Stimulated activated CD4-positive, alpha-beta T cell treated with anti-CD3 and anti-CD28 coated beads, Interleukin-2, amount 100 ng/mL, for 24 hours (primary cell): ENCODE measurements around the gene DKK3.

ENCODE experiments used
- DNase-seq, 2 donors: peaks; one replicate each; pipeline ENCODE4 v3.0.0-alpha.2; 2020

DKK3 gene

DNA sequence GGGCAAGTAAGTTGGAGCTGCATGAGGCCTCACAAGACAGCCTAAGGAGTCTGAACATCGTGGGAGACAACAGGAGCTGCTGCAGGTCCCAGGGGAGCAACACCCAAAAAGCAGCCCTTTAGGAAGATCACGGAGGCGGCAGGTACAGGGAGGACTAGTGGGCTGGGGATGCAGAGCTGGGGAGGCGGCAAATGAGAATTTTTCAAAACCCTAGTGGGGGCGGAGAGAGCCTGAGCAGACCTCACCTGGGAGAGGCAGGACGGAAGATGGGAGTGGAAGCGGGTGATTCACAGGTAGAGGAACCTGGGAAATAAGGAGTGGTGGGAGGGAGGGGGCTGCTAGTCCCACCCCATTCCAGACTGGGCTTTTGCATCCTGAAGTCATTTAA is 42.1 kb downstream of the DKK3 start:
- DNase-seq = no peak

DNA sequence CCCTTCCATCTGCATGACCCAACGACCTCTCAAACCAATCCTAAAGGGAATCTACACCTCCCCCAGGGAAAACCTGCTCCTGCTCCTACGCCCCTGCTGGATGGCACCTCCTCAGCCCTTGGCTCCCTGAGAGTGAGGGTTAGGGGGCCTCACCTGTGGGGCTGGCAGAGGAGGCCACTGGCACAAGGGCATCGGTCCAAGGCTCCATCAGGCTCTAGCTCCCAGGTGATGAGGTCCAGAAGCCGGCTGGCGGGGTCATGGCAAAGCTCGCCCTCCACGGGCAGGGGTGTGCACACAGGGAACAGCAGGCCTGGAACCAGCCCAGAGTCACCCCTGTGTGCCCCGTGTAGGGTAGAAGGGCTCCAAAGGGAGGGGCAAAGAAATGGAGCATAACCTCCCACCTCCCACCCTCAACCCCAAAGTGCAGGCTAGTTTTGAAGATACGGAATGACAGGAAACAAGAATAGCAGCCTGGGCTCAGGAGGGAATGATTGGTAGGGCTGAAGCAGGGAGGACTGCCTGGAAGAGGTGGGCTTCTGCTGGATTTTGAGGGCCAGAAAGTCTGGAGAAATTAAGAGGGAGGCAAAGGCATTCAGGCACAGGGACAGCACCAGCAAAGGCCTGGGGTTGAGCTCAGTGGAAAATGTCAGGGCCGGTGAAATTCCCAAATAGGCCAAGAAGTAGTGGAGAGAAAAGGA is 42.6 kb downstream of the DKK3 start:
- DNase-seq = no peak

DNA sequence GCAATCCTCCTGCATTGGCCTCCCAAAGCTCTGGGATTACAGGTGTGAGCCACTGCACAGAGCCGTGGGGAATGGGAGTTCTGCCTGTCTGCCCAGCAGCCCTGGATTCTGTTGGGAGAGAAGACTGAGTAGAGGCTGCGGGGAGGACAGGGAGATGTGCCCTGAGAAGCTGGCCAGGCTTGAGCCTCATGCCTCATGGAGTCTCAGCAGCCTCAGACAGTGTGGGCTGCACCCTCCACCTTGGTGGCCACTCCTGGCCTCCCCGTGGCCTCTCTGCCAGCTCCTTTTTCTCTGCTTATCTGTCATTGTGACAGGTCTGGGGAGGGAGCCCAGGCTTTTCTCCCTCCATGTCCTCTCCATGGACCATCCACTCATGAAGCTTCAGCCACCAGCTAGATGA is 43.2 kb downstream of the DKK3 start:
- DNase-seq = no peak

DNA sequence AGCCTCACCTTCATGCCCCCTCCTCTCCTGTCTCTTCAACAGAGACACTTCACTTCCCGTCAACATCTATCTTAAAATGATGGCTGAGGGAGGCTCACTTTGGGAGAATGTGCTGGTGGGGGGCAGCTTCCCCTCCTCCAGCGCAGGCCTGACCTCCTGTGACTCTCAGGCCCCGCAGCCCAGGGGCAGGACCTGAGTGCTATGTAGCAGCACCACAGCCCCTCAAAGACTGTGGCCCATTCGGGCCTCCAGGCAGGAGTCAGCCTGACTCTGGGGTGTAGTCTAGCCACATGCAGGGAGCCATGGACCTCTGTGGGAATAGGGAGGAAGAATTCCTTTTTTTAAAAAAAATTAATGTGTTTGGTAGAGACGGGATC is 43.7 kb downstream of the DKK3 start:
- DNase-seq = no peak

DNA sequence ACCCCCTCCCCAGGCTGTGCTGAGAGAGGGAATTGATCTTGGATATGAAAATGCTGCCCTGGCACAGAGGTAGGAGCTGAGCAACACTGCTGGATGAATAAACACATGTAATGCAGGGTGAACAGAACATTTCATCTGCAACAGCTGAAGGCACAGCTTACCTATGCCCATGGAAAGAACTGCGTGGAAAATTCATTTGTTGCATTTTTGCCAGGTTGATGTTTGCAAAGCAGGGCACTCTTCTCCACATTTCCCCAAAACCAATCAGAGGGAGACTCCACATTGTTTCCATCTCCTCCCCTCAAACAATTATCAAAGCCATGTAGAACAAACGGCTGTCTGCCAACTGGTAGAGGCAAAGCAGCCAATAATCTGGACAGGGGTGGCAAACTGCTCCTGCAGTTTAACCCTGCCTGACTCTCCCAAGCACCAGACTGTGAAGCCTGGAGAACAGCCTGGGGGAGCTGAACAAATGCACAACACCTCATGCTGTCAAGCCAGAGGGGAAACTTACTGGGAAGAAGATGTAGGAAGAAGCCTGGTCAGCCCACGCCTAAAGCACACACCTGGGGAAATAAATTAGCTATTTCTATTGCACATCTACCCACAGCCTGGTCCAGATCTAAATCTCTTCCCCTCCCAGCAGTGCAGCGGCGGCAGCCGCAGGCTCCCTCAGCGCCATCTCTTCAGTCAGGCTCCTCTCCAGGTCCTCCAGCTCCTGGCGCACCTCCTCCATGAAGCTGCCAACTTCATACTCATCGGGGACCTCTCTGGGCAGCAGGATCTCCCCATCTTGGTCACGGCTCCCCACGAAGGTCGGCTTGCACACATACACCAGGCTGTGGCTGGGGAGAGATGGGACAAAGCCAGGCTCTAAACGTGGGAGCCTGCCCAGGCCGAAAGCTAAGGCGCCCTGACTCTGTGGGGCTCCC is 44.3 kb downstream of the DKK3 start:
- DNase-seq = no peak

DNA sequence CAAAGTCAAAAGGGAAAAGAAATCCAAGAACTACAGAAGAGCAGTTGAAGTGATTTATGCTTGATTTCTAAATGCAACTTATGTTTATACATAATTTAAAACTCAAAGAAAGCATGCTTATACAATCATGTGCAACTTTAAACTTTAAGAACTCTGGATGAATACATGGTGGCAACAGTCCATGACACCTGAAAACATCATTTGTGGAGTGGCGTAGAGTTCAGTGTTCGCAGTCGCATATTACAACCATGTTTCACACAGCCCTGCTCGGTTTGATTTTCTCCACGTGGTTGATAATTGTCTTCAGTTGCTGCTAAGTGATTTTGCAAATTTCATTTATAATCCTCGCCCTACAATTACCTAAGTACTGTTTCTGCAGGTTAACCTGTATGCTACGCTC is 45.4 kb downstream of the DKK3 start:
- DNase-seq = no peak

DNA sequence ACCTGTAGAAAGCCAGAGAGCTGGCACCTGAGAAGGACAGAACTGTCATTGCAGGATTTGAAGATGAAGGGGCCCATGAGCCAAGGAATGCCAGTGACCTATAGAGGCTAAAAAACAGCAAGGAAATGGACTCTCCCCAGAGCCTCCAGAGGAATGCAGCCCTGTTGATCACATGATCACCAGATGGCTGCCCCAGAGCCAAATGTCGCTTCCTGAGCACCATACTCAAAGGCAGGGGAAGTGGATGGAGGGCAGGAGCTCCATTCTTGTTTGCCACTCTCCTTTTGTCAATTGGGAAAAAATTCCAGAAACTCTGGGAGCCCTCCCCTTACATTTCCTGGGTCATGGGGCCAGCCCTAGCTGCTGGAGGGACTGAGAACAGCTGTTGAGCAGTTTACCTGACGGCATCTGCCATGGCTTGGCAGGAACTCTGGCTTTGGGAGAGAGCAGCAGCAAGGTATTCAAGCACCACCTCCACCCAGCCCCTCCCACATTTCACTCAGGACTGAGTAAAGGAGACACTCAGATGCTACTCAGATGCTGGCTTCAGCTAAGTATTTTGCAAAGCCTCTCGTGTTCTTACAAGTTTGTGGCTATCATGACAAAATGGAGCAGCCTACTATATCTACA is 46.9 kb downstream of the DKK3 start:
- DNase-seq = no peak

DNA sequence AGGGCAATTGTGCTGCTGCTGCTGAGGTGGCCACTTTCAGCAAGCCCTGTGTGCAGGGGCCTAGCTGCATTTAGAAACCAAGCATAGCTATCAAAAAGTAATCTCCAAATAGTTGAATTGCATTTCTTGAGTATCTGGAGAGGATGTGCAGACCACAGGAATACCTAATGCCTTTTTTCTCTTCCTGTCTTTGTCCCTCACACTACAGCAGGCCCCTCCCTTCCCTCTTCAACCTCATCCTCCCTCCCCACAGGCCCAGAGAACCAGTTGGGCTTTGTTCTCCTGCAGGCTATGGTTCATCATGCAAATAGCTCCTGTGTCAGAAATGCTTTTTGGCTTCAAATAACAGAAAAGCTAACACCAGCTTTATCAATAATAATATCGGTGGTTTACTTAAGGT is 47.7 kb downstream of the DKK3 start:
- no peak for DNase-seq

DNA sequence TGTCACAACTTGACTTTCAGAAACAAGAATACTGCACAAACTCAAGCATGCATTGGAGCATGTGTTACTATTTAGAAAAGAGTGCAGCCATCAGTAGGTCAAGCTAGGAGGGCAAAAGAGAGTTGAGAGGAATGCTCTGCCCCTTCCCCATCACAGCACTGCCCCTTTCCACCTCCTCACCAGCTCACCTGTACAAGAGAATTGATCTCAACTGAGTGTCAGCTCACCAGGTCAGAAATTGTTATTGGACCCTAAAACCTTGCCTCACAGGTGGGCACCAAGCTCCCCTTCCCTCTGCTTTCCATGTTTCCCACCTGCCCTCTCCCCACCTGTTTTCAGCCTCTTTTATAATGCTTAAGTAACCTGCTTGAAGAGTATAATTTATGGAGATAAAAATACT is 48.8 kb downstream of the DKK3 start:
- no peak for DNase-seq

DNA sequence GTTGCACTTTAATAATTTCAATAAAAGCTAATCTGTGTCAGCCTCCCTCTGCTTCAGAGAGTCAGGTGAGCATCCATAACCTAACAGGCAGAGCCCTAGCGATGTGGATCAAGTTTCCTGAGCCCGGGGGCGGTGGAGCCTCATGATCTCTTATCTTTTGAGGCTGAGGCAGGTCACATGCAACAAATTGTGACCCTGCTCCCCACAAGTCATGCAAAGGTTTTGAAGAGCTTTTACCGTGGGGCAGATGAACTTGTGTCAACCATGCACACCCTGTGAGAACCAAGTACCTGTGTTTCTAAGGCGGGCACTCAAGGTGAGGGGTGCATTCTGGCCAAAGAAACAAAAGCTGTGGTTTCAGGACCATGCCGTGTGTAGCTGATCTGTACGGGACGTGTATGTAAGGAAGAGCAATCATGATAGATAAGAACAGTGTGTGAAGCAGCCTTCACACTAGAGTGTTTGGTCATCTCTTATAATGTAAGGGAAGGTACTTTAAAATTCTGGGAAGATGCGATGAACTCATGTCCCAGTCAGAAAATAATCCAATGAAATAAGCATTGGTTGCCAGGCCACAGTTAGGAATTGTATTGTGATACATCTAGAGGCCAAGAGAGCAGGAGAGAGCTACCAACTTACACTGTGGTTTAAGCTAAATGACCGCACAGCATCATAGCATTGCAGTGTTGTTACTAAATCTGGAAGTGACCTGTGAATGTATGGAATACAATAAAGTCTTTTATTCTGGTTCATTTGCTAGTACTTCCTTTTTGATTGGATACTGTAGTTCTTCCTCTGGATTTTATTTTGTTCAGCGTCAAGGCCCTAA is 49.8 kb downstream of the DKK3 start:
- DNase-seq = no peak

DNA sequence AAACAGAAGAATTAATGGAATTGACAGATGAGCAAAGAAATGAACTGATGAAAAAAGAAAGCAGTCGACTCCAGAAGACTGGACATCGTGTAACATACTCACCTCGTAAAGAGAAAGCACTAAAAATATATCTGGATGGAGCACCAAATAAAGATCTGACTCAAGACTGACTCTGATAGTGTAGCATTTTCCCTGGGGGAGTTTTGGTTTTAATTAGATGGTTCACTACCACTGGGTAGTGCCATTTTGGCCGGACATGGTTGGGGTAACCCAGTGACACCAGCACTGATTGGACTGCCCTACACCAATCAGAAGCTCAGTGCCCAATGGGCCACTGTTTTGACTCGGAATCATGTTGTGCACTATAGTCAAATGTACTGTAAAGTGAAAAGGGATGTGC is 52.4 kb downstream of the DKK3 start:
- DNase-seq = no peak

DNA sequence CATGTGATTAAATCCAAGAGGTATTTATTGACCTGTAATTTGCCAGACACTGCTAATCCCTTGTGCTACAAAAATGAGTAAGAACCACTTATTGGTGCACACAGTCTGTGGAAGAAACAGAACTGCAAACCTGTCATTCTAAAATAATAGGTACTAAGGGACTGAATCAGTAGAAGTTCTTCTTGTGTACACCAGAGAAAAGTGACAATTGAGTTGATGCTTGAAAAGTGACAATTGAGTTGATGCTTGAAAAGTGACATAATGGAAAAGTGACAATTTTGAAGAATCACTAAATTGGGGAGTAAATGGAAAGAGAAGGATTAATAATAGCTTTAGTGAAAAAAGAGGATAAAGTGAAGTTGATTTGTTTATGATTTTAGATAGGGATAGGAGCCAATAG is 56.4 kb downstream of the DKK3 start:
- no peak for DNase-seq

DNA sequence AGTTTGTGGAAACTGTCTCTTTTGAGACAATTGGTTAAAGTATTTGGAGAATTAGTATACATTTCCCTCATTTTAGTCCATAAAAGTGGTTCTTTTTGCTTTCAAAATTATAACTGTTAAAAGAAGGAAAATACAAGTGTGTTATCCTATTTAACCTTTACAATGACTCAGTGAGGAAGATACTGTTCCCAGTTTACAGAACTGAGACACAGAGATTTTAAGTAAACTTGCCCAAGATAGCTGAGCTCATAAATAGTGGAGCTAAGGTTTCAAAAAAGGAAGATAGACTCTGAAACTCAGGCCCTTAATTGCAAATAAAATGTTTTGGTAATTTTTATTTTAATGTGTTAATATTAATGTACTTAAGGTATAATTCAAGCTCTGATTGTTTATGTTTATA is 58.9 kb downstream of the DKK3 start:
- no peak for DNase-seq

DNA sequence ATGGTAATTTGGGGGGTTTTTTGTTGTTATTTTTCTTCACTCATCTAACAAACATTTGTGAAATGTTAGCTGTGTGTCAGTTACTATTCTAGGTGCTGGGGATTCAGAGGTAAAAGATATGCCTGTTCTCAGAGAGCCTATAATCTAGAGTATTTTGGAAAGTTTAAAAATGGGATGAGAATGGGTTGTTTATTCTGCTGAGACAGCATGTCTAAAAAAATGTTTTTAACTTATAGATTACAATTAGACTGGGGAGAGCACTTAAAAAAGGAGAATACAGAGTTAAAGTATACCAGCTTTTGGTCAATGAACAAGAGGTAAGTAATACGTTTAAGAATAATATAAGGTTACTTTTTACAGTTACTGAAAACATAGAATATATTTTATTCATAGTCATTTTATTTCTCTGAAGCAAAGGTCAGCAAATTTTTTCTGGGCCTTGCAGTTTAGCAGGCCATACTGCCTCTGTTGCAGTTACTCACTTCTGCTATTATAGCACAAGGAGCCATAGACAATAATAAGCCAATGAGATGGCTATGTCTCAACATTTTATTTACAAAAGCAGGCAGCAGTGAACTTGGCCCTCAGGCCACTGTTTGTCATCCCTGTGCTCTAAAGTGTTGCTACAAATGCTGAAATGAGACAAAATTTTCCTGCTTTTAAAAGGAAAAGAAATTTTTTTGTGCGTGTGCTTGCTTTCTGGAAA is 60.0 kb downstream of the DKK3 start:
- no peak for DNase-seq

DNA sequence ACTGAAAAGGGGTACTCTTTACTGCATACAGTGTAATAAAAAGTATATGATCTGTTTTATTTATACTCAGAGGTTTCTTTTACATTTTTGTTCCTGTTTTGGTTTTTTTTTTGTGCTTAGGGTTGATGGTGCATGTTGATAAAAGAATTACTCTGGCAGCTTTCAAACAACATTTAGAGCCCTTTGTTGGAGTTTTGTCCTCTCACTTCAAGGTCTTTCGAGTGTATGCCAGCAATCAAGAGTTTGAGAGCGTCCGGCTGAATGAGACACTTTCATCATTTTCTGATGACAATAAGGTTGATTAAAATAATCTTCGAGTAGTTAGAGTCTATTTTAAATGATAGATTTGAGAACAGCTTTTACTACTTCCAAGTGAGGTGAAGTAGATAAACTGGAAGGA is 60.6 kb downstream of the DKK3 start:
- no peak for DNase-seq

DNA sequence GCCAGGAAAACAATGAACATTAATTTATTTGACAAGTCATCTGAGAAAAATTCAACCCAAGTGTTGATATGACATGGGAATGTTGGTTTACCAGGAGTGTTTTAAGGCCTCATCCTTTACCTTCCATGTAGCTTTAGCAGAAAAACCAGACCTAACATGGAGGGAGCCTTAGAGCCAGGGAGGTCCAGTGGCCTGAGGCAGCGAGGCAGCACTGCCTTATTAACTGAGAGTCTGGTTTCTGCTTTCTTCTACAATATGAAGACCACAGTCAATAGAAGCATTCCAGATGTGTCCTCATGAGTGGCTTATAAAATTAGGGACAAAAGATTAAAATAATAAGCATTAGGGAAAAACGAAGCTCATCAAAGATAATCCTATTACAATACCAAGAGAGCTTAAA is 61.5 kb downstream of the DKK3 start:
- no peak for DNase-seq

DNA sequence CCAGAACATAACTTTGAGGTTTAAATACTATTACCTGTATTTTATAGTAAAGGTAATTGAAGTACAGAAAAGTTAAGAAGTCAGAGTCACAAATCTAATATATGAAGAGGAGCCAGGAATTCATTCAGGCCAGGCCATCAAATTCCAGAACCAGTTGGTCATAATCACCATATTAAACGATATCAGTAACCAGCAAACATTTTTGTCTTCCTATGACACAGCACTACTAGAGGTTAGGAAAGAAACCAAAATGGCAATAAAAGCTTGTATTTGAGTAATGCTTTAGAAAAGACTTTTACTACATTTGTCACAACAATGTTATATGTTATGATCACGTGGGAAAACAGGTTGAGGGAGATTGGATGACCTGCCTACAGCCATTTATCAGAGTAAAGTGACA is 62.2 kb downstream of the DKK3 start:
- DNase-seq = no peak

DNA sequence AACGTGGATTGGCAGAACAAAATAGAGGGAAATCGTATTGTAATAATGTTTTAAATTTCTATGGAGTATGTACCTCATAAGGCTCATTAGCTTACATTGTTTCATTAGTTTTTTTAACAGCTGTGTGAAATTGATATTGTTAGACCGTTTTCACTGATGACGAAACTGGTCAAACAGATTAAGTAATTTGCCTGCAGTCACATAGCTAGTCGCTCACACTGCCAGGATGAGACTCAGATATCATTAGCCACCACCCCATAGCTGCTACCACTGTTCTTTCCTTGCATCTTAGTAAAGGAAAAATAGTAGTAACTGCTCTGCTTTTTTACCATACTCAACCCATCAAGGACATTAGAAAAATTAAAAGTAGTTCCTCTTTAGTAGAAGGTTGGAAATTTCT is 64.0 kb downstream of the DKK3 start:
- no peak for DNase-seq

DNA sequence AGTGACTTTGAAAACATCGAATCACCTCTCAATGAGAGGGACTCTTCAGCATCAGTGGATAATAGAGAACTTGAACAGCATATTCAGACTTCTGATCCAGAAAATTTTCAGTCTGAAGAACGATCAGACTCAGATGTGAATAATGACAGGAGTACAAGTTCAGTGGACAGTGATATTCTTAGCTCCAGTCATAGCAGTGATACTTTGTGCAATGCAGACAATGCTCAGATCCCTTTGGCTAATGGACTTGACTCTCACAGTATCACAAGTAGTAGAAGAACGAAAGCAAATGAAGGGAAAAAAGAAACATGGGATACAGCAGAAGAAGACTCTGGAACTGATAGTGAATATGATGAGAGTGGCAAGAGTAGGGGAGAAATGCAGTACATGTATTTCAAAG is 65.8 kb downstream of the DKK3 start:
- DNase-seq = no peak

DNA sequence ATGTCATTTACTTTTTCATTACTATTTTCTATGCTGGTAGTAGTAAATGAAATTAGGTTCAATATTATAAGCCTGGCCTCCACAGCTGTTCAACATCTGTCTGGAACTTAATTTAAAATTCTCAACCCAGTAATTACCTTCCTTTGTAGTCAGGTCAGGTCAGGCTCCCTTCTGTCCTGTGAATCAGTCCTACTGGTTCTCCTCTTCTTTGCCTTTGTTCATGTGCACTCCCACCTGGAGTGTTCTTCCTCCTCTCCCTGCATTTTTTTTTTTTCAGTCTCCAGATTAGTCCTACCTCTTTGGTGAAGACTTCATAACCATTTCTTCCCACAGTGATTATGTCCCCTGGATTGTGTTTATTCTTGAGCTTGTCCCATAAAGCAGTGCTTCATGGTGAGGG is 67.9 kb downstream of the DKK3 start:
- DNase-seq = no peak

DNA sequence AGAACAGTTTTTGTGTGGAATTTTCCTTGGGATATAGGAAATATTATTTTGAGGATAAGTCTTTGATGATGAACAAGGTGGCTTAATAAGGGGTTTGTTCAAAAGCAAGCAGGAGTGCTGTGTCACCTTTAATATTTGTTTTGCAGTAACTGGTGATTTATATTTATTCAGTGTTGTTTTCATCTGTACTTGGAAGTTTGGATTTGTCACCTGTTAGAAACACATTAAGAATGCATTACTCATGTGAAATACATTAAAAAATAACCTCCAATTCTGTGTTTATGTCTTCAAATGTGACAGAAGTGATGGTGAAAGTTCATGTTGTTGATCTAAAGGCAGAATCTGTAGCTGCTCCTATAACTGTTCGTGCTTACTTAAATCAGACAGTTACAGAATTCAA is 70.5 kb downstream of the DKK3 start:
- no peak for DNase-seq

DNA sequence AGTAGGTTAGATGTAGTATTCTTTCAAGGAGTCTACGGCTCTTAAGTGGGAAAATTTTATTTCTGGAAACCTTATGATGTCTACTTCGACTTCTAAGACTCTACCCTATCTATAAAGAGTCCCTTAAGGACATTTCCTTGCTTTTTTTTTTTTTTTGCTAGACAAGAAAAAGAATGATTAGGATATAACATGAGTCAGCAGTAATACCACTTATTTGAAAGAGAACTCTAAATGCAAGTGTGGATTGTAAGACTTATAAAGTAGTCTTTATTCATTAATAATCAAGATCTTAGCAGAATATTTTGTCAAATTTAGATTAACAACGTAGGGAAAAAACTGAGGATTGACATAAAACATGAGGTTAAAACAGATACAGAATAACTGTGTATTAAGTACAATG is 71.0 kb downstream of the DKK3 start:
- DNase-seq = no peak

DNA sequence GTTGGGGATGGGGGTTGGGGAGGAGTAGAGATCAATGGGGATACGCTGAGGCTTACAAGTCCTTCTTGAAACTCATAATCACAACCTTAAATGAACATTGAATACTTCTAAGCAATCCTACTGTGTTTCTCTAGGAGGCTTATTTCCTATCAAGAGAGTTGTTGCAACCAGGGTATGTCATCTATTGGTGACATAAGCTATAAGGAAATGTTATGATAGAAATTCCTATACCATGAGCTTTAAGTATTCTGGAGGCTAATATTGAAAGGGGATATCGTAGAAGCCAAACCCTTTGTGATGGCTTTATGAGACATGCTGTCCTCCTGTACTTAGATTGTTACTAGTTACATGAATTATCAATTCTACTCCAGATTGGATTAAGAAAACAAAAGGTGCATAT is 72.9 kb downstream of the DKK3 start:
- no peak for DNase-seq
